H9 (cell line): Measurements from ENCODE around the gene ELFN1. TPM values are rescaled to one million over a fixed set of nuclear protein-coding genes. Genes with fewer than 3 reads are reported as not detected.

ENCODE experiments used
- DNase-seq: peaks from one replicate; pipeline ENCODE4 v3.0.0-alpha.2; 2017
- H2AFZ ChIP-seq: one replicate; pipeline ENCODE4 v1.6.1; 2013; ENCODE audit warnings: mild to moderate bottlenecking, low read length, control low read depth, moderate library complexity
- H2AK5ac ChIP-seq: 2 replicates; pipeline ENCODE4 v1.6.1; 2013; ENCODE audit warnings: low read length, control low read depth, mixed read lengths; ENCODE audit not compliant: insufficient read length
- H2BK120ac ChIP-seq: one replicate; pipeline ENCODE4 v1.6.1; 2013; ENCODE audit warnings: low read depth, mild to moderate bottlenecking, low read length, control low read depth, inconsistent platforms; ENCODE audit not compliant: poor library complexity, severe bottlenecking
- H2BK12ac ChIP-seq: 2 replicates; pipeline ENCODE4 v1.6.1; 2013; ENCODE audit warnings: low read length, control low read depth, mixed read lengths, low read depth; ENCODE audit not compliant: insufficient read length
- H2BK15ac ChIP-seq: 2 replicates; pipeline ENCODE4 v1.6.1; 2013; ENCODE audit warnings: low read depth, low read length, control low read depth
- H2BK20ac ChIP-seq: one replicate; pipeline ENCODE4 v1.6.1; 2013; ENCODE audit warnings: low read depth, mild to moderate bottlenecking, low read length, control low read depth, inconsistent platforms; ENCODE audit not compliant: poor library complexity, severe bottlenecking
- H2BK5ac ChIP-seq: 2 replicates; pipeline ENCODE4 v1.6.1; 2013; ENCODE audit warnings: low read length, control low read depth, mixed read lengths; ENCODE audit not compliant: insufficient read length
- H3K14ac ChIP-seq: 2 replicates; pipeline ENCODE4 v1.6.1; 2013; ENCODE audit warnings: low read length, control low read depth; ENCODE audit not compliant: insufficient read depth
- H3K18ac ChIP-seq: 2 replicates; pipeline ENCODE4 v1.6.1; 2013; ENCODE audit warnings: low read depth, mild to moderate bottlenecking, mixed read lengths, low read length, control low read depth; ENCODE audit not compliant: insufficient read length
- H3K23ac ChIP-seq: 2 replicates; pipeline ENCODE4 v1.6.1; 2013; ENCODE audit warnings: low read length, control low read depth, mixed read lengths, low read depth; ENCODE audit not compliant: insufficient read length
- H3K23me2 ChIP-seq: 2 replicates; pipeline ENCODE4 v1.6.1; 2013; ENCODE audit warnings: low read depth, mild to moderate bottlenecking, mixed read lengths, low read length, control low read depth; ENCODE audit not compliant: insufficient read length, poor library complexity, severe bottlenecking
- H3K27ac ChIP-seq: 2 replicates; pipeline ENCODE4 v1.5.1; 2013; ENCODE audit warnings: low read length, control low read depth, mixed read lengths, low read depth; ENCODE audit not compliant: insufficient read length
- H3K27me3 ChIP-seq: 2 replicates; pipeline ENCODE4 v1.6.1; 2013; ENCODE audit warnings: low read length, control low read depth, inconsistent platforms; ENCODE audit not compliant: insufficient read depth
- H3K4ac ChIP-seq: 2 replicates; pipeline ENCODE4 v1.6.1; 2013; ENCODE audit warnings: low read depth, mild to moderate bottlenecking, control low read depth, inconsistent platforms, low read length, moderate library complexity
- H3K4me1 ChIP-seq: 2 replicates; pipeline ENCODE4 v1.6.1; 2013; ENCODE audit warnings: low read length, control low read depth, inconsistent platforms; ENCODE audit not compliant: insufficient read depth
- H3K4me2 ChIP-seq: 2 replicates; pipeline ENCODE4 v1.6.1; 2013; ENCODE audit warnings: low read length, control low read depth, mixed read lengths; ENCODE audit not compliant: insufficient read length, insufficient read depth
- H3K56ac ChIP-seq: 2 replicates; pipeline ENCODE4 v1.6.1; 2013; ENCODE audit warnings: low read depth, mild to moderate bottlenecking, mixed read lengths, low read length, control low read depth; ENCODE audit not compliant: insufficient read length
- H3K79me1 ChIP-seq: 2 replicates; pipeline ENCODE4 v1.6.1; 2013; ENCODE audit warnings: low read depth, mild to moderate bottlenecking, moderate library complexity, low read length, control low read depth, inconsistent platforms; ENCODE audit not compliant: insufficient read depth, poor library complexity, severe bottlenecking
- H3K79me2 ChIP-seq: 2 replicates; pipeline ENCODE4 v1.6.1; 2013; ENCODE audit warnings: low read length, control low read depth, inconsistent platforms; ENCODE audit not compliant: insufficient read depth
- H3K9ac ChIP-seq: 2 replicates; pipeline ENCODE4 v1.6.1; 2013; ENCODE audit warnings: low read length, control low read depth, mixed read lengths; ENCODE audit not compliant: insufficient read length; ENCODE audit errors: extremely low read depth
- H3K9me3 ChIP-seq: one replicate; pipeline ENCODE4 v1.6.1; 2013; ENCODE audit warnings: low read depth, low read length, inconsistent platforms; ENCODE audit not compliant: control insufficient read depth
- H3T11ph ChIP-seq: one replicate; pipeline ENCODE4 v1.6.1; 2013; ENCODE audit warnings: mild to moderate bottlenecking, low read length, control low read depth, inconsistent platforms
- H4K20me1 ChIP-seq: one replicate; pipeline ENCODE4 v1.6.1; 2013; ENCODE audit not compliant: control insufficient read depth, insufficient read length, insufficient read depth
- H4K5ac ChIP-seq: 2 replicates; pipeline ENCODE4 v1.6.1; 2013; ENCODE audit warnings: low read depth, mild to moderate bottlenecking, mixed read lengths, low read length, control low read depth; ENCODE audit not compliant: insufficient read length
- H4K8ac ChIP-seq: replicated peaks from 2 replicates; pipeline ENCODE4 v1.6.1; 2013; ENCODE audit warnings: low read length, control low read depth, mixed read lengths, low read depth; ENCODE audit not compliant: insufficient read length
- H4K91ac ChIP-seq: 2 replicates; pipeline ENCODE4 v1.6.1; 2013; ENCODE audit warnings: low read depth, mild to moderate bottlenecking, moderate library complexity, mixed read lengths, low read length, control low read depth; ENCODE audit not compliant: insufficient read length
- H3K27ac Mint-ChIP-seq, 3 experiments: 2 replicates in 2 of 3; 3 replicates in 1 of 3; pipeline ENCODE4 v1.8.0; 2020 to 2021; ENCODE audit warnings: mixed read lengths in 3 of 3, mild to moderate bottlenecking in 1 of 3, moderate library complexity in 1 of 3
- H3K27me3 Mint-ChIP-seq: 2 replicates; pipeline ENCODE4 v1.8.0; 2021; ENCODE audit warnings: low read depth, mild to moderate bottlenecking, moderate library complexity, mixed read lengths
- H3K36me3 Mint-ChIP-seq, 3 experiments: 2 replicates in 2 of 3; 3 replicates in 1 of 3; pipeline ENCODE4 v1.8.0; 2020 to 2021; ENCODE audit warnings: low read depth in 3 of 3, mixed read lengths in 3 of 3; ENCODE audit not compliant: insufficient read depth in 1 of 3
- H3K4me1 Mint-ChIP-seq, 2 experiments: 2 replicates each; pipeline ENCODE4 v1.8.0; 2020; ENCODE audit warnings: mixed read lengths in 2 of 2
- H3K4me3 Mint-ChIP-seq, 2 experiments: 2 replicates in 1 of 2; 3 replicates in 1 of 2; pipeline ENCODE4 v1.8.0; 2020 to 2021; ENCODE audit warnings: mild to moderate bottlenecking in 2 of 2, mixed read lengths in 2 of 2, moderate library complexity in 1 of 2
- H3K9me3 Mint-ChIP-seq, 2 experiments: 2 replicates in 1 of 2; 3 replicates in 1 of 2; pipeline ENCODE4 v1.8.0; 2020; ENCODE audit warnings: mild to moderate bottlenecking in 2 of 2, mixed read lengths in 2 of 2, moderate library complexity in 1 of 2
- CTCF ChIP-seq: fragments of 200-600 bp; sonication (generic); conservative IDR thresholded peaks from 3 replicates; pipeline ENCODE4 v1.8.0; 2021; ENCODE audit warnings: antibody characterized with exemption, mild to moderate bottlenecking
- WGBS: extraction: QIAGEN DNeasy Blood & Tissue Kit; methylation state at CpG from one replicate; pipeline ENCODE4 v1.1.7; 2013; ENCODE audit warnings: missing lambda C conversion rate, low lambda C conversion rate, mixed read lengths; ENCODE audit not compliant: insufficient read length; ENCODE audit errors: extremely low coverage; 5-methylcytosine and 5-hydroxymethylcytosine counted together
- total RNA-seq: library from RNA; stranded (reverse); gene quantifications from 2 replicates; pipeline ENCODE4 v1.2.1, GENCODE V29; 2021

The ELFN1 gene
- total RNA-seq, 1 experiment from 2014 or later, result 3.7 TPM

- Mint-ChIP-seq H3K4me1 (no peaks in the 10 kb centered on the region), H3K27ac (no peak overlapping the region), H3K4me3 (no peak overlapping the region), H3K27me3 (peaks cover 22% of the 10 kb centered on the region), H3K9me3 (peaks cover 15 to 22% of the 10 kb centered on the region in 2 experiments), H3K36me3 (no peaks in the 10 kb centered on the region; a peak in 3 of 7 replicates)
- no peaks in the 10 kb centered on the region for H3K9me3 ChIP-seq
- no peak overlapping the region for H2BK120ac ChIP-seq
- no peak overlapping the region for H4K8ac ChIP-seq
- no peaks in the 10 kb centered on the region for H3K79me2 ChIP-seq
- no peak overlapping the region for H3K18ac ChIP-seq
- H4K5ac ChIP-seq, result no peak overlapping the region
- no peaks in the 10 kb centered on the region for H4K20me1 ChIP-seq
- no peak overlapping the region for H3K56ac ChIP-seq
- no peaks in the 10 kb centered on the region for H3K27me3 ChIP-seq
- H2AFZ ChIP-seq, result no peak overlapping the region
- H3K4me2 ChIP-seq, result no peak overlapping the region
- H3K14ac ChIP-seq, result no peak overlapping the region
- H2AK5ac ChIP-seq, result no peak overlapping the region
- no peaks in the 10 kb centered on the region for H3K23me2 ChIP-seq
- H2BK20ac ChIP-seq, result no peak overlapping the region
- WGBS, result no CpG with 5 or more reads among the region's 14 CpGs
- H3K23ac ChIP-seq, result no peak overlapping the region
- no peak overlapping the region for H3K27ac ChIP-seq
- H3K9ac ChIP-seq, result no peak overlapping the region
- DNase-seq, result no peak
- H2BK15ac ChIP-seq, result no peak overlapping the region
- H3T11ph ChIP-seq, result no peak overlapping the region
- no peak overlapping the region for H3K4ac ChIP-seq
- H2BK5ac ChIP-seq, result no peak overlapping the region
- no peak overlapping the region for H2BK12ac ChIP-seq
- no peaks in the 10 kb centered on the region for H3K4me1 ChIP-seq
- H3K79me1 ChIP-seq, result no peaks in the 10 kb centered on the region
- TF ChIP-seq CTCF, result no peak
- H4K91ac ChIP-seq, result no peak overlapping the region
Measured at GRCh38 chr7:1779445-1779844, 109.4 kb downstream of the ELFN1 start.
